ENCODE measurements around the gene TRMT61B.

DNA sequence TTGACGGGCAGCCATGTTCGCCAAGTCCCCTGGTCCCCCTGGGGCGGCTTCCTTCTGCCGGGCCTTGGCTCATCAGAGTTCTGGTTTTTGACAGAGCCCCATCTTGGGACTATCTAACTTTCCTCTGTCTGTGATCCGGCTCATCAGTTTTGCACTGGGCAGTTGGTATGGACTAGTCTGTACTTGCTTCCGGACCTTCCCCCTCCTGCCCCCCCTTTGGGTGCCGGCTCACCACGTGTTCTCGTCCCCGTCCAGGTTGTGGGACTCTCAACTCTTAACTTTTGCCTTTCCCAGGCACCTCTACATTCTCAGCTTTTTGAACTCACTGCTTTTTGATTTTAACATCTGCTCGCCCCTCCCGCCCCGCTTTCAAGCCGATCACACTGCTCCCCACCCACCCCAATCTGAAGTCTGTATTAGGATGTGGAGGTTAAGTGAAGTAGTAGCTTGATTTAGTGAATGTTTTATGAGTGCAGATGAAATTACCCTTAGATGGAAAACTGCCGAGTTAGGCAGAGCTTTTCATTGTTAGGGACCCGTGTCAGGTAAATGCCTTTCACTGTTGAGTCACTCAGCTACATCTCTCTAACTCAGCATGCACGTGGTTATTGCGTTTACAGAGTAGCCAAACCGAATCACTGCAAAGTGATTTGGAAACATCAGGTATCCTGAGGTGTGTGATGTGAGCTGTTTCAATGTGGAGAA is 25.2 kb upstream of the TRMT61B start:
- TF ChIP-seq, protein P1, sequence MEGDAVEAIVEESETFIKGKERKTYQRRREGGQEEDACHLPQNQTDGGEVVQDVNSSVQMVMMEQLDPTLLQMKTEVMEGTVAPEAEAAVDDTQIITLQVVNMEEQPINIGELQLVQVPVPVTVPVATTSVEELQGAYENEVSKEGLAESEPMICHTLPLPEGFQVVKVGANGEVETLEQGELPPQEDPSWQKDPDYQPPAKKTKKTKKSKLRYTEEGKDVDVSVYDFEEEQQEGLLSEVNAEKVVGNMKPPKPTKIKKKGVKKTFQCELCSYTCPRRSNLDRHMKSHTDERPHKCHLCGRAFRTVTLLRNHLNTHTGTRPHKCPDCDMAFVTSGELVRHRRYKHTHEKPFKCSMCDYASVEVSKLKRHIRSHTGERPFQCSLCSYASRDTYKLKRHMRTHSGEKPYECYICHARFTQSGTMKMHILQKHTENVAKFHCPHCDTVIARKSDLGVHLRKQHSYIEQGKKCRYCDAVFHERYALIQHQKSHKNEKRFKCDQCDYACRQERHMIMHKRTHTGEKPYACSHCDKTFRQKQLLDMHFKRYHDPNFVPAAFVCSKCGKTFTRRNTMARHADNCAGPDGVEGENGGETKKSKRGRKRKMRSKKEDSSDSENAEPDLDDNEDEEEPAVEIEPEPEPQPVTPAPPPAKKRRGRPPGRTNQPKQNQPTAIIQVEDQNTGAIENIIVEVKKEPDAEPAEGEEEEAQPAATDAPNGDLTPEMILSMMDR (IDR thresholded peaks at IDR 0.05; ENCODE audit: low read depth, low read length), result no peak
- no peak for TF ChIP-seq EZH2phosphoT487 (IDR thresholded peaks at IDR 0.05; ENCODE audit: low read depth)

Measured in OCI-LY3 (cell line).